Parathyroid adenoma (tissue), 2 donors: Measurements from ENCODE around the gene GABRR3.

Experiments used
- H2AFZ ChIP-seq: fragments of 300-600 bp; sonication (generic); one replicate; pipeline ENCODE4 v1.7.0; 2017; ENCODE audit warnings: antibody characterized with exemption, mild to moderate bottlenecking
- H3K27ac ChIP-seq: fragments of 300-600 bp; sonication (generic); one replicate; pipeline ENCODE4 v1.7.0; 2017
- H3K27me3 ChIP-seq: fragments of 300-600 bp; sonication (generic); one replicate; pipeline ENCODE4 v1.7.0; 2017; ENCODE audit warnings: low read length; ENCODE audit not compliant: control insufficient read depth, insufficient read depth
- H3K36me3 ChIP-seq: fragments of 300-600 bp; sonication (generic); one replicate; pipeline ENCODE4 v1.7.0; 2017; ENCODE audit warnings: low read length; ENCODE audit not compliant: control insufficient read depth, insufficient read depth
- H3K4me1 ChIP-seq: fragments of 300-600 bp; sonication (generic); one replicate; pipeline ENCODE4 v1.7.0; 2017; ENCODE audit warnings: control low read depth
- H3K4me2 ChIP-seq: fragments of 300-600 bp; sonication (generic); one replicate; pipeline ENCODE4 v1.7.0; 2017; ENCODE audit warnings: low read length
- H3K4me3 ChIP-seq: fragments of 300-600 bp; sonication (generic); one replicate; pipeline ENCODE4 v1.7.0; 2017; ENCODE audit warnings: low read depth, low read length
- H3K79me2 ChIP-seq: fragments of 300-600 bp; sonication (generic); one replicate; pipeline ENCODE4 v1.7.0; 2017; ENCODE audit warnings: control low read depth
- H3K9ac ChIP-seq: fragments of 300-600 bp; sonication (generic); one replicate; pipeline ENCODE4 v1.7.0; 2017; ENCODE audit warnings: mild to moderate bottlenecking
- H3K9me3 ChIP-seq: fragments of 300-600 bp; sonication (generic); one replicate; pipeline ENCODE4 v1.7.0; 2017; ENCODE audit warnings: low read length; ENCODE audit not compliant: control insufficient read depth
- CTCF ChIP-seq: fragments of 300-600 bp; sonication (generic); IDR thresholded peaks from one replicate; pipeline ENCODE4 v1.7.0; 2017; ENCODE audit warnings: antibody characterized with exemption, mild to moderate bottlenecking
- donor health status: primary hyperparathyroidism.

GABRR3 gene

GRCh38 chr3:98010194-98010882 is 24.8 kb downstream of the GABRR3 start:
- Histone ChIP-seq H3K36me3 (no peaks in the 10 kb centered on the region), H3K27me3 (no peaks in the 10 kb centered on the region), H3K4me2 (no peak overlapping the region), H3K79me2 (no peaks in the 10 kb centered on the region), H2AFZ (no peak overlapping the region), H3K4me1 (no peaks in the 10 kb centered on the region), H3K4me3 (no peak overlapping the region), H3K9me3 (no peaks in the 10 kb centered on the region), H3K27ac (no peak overlapping the region), H3K9ac (no peak overlapping the region)
- no peak for TF ChIP-seq CTCF

GRCh38 chr3:98008855-98009254 is 26.3 kb downstream of the GABRR3 start:
- no peaks in the 10 kb centered on the region for H3K79me2 ChIP-seq
- H3K27me3 ChIP-seq, result no peaks in the 10 kb centered on the region
- H3K9me3 ChIP-seq, result no peaks in the 10 kb centered on the region
- H3K9ac ChIP-seq, result no peak overlapping the region
- H3K36me3 ChIP-seq, result no peaks in the 10 kb centered on the region
- no peak overlapping the region for H3K4me3 ChIP-seq
- H2AFZ ChIP-seq, result no peak overlapping the region
- H3K27ac ChIP-seq, result no peak overlapping the region
- no peak for TF ChIP-seq CTCF
- no peak overlapping the region for H3K4me2 ChIP-seq
- no peaks in the 10 kb centered on the region for H3K4me1 ChIP-seq

- Histone ChIP-seq H3K27me3 (no peaks in the 10 kb centered on the region), H3K27ac (no peak overlapping the region), H3K36me3 (no peaks in the 10 kb centered on the region), H3K4me2 (no peak overlapping the region), H3K9me3 (no peaks in the 10 kb centered on the region), H3K79me2 (no peaks in the 10 kb centered on the region), H2AFZ (no peak overlapping the region), H3K9ac (no peak overlapping the region), H3K4me3 (no peak overlapping the region), H3K4me1 (no peaks in the 10 kb centered on the region)
- no peak for TF ChIP-seq CTCF
Observed at GRCh38 chr3:98005438-98005837, 29.7 kb downstream of the GABRR3 start.

- H3K27ac ChIP-seq, result no peak overlapping the region
- TF ChIP-seq CTCF, result no peak
- H3K36me3 ChIP-seq, result no peaks in the 10 kb centered on the region
- H3K27me3 ChIP-seq, result no peaks in the 10 kb centered on the region
- no peaks in the 10 kb centered on the region for H3K79me2 ChIP-seq
- no peak overlapping the region for H3K9ac ChIP-seq
- no peak overlapping the region for H3K4me2 ChIP-seq
- no peak overlapping the region for H2AFZ ChIP-seq
- no peaks in the 10 kb centered on the region for H3K4me1 ChIP-seq
- H3K4me3 ChIP-seq, result no peak overlapping the region
- no peaks in the 10 kb centered on the region for H3K9me3 ChIP-seq
Observed at GRCh38 chr3:98004721-98005120, 30.4 kb downstream of the GABRR3 start.

GRCh38 chr3:98003306-98003969 is 31.7 kb downstream of the GABRR3 start:
- no peaks in the 10 kb centered on the region for H3K9me3 ChIP-seq
- no peaks in the 10 kb centered on the region for H3K4me1 ChIP-seq
- no peak overlapping the region for H3K4me2 ChIP-seq
- H3K9ac ChIP-seq, result no peak overlapping the region
- TF ChIP-seq CTCF, result no peak
- no peaks in the 10 kb centered on the region for H3K79me2 ChIP-seq
- no peaks in the 10 kb centered on the region for H3K27me3 ChIP-seq
- H3K27ac ChIP-seq, result no peak overlapping the region
- no peaks in the 10 kb centered on the region for H3K36me3 ChIP-seq
- no peak overlapping the region for H2AFZ ChIP-seq
- H3K4me3 ChIP-seq, result no peak overlapping the region
